ENCODE measurements around the gene NELL2.
"Not testable (repeated sequence)": the region's sequence is repeated elsewhere in the genome, so short reads cannot be mapped to it uniquely, and the experiment has no call there.

NELL2 gene

GRCh38 chr12:44748950-44749468 is 127.1 kb downstream of the NELL2 start:
- no peak overlapping the region for H2AFZ ChIP-seq (ENCODE audit: low read length, unreplicated experiment)
- no peak overlapping the region for H3K27ac ChIP-seq (ENCODE audit: low read depth, low read length)
- H3K27me3 ChIP-seq (ENCODE audit: insufficient read depth, low read length), result no peaks in the 10 kb centered on the region
- H3K4me3 ChIP-seq (ENCODE audit: low read depth, low read length), result no peak overlapping the region
- H3K36me3 ChIP-seq (ENCODE audit: insufficient read depth, low read length), result no peaks in the 10 kb centered on the region
- H3K4me1 ChIP-seq (ENCODE audit: control insufficient read depth, insufficient read depth, low read length, unreplicated experiment), result no peaks in the 10 kb centered on the region
- no peaks in the 10 kb centered on the region for H3K79me2 ChIP-seq (ENCODE audit: control insufficient read depth, insufficient read depth, low read length, unreplicated experiment)

- H3K4me1 ChIP-seq (ENCODE audit: control insufficient read depth, insufficient read depth, low read length, unreplicated experiment); H2AFZ ChIP-seq (ENCODE audit: low read length, unreplicated experiment); H3K27me3 ChIP-seq (ENCODE audit: insufficient read depth, low read length); H3K27ac ChIP-seq (ENCODE audit: low read depth, low read length); H3K4me3 ChIP-seq (ENCODE audit: low read depth, low read length); H3K79me2 ChIP-seq (ENCODE audit: control insufficient read depth, insufficient read depth, low read length, unreplicated experiment); H3K36me3 ChIP-seq (ENCODE audit: insufficient read depth, low read length): not testable (repeated sequence)
Observed at GRCh38 chr12:44741292-44741980, 134.7 kb downstream of the NELL2 start.

DNA sequence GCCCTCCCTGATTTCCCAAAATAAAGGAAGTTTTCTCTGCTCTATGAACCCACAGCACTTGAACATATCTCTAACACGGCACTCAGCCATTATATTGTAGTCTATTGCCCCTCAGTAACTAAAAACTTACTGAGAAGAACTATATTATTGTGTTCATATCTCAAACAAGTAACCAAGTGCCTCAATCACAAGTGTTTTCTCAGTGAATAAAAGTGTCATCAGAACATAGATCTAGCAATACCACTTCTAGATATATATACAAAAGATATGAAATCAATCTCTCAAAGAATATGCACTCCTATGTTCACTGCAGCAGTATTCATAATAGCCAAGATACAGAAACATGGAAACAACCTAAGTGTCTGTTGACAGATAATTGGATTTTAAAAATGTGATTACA is 138.1 kb downstream of the NELL2 start:
- Histone ChIP-seq H3K27ac (ENCODE audit: low read depth, low read length) (no peak overlapping the region), H3K36me3 (ENCODE audit: insufficient read depth, low read length) (no peaks in the 10 kb centered on the region), H3K27me3 (ENCODE audit: insufficient read depth, low read length) (no peaks in the 10 kb centered on the region), H2AFZ (ENCODE audit: low read length, unreplicated experiment) (no peak overlapping the region), H3K4me1 (ENCODE audit: control insufficient read depth, insufficient read depth, low read length, unreplicated experiment) (no peaks in the 10 kb centered on the region), H3K4me3 (ENCODE audit: low read depth, low read length) (no peak overlapping the region), H3K79me2 (ENCODE audit: control insufficient read depth, insufficient read depth, low read length, unreplicated experiment) (no peaks in the 10 kb centered on the region)

DNA sequence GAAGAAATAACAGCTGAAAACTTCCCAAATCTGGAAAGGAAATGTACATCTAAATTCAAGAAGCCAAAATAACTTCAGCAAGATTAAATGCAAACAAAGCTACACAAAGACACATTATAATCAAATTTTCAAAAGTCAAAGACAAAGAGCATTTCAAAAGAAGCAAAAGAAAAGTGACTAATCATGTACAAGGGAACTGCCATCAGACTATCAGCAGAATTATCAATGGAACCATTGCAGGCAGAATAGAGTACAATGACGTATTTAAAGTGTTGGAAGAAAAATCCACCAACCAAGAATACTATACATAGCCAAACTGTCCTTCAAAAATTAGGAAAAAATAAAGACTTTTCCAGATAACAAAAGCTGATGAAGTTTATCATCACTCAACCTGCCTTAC is 147.5 kb downstream of the NELL2 start:
- H3K36me3 ChIP-seq (ENCODE audit: insufficient read depth, low read length), result no peaks in the 10 kb centered on the region
- no peak overlapping the region for H3K4me3 ChIP-seq (ENCODE audit: low read depth, low read length)
- H3K4me1 ChIP-seq (ENCODE audit: control insufficient read depth, insufficient read depth, low read length, unreplicated experiment), result no peaks in the 10 kb centered on the region
- H2AFZ ChIP-seq (ENCODE audit: low read length, unreplicated experiment), result no peak overlapping the region
- H3K27me3 ChIP-seq (ENCODE audit: insufficient read depth, low read length), result no peaks in the 10 kb centered on the region
- no peaks in the 10 kb centered on the region for H3K79me2 ChIP-seq (ENCODE audit: control insufficient read depth, insufficient read depth, low read length, unreplicated experiment)
- H3K27ac ChIP-seq (ENCODE audit: low read depth, low read length), result no peak overlapping the region

- H3K4me1 ChIP-seq (ENCODE audit: control insufficient read depth, insufficient read depth, low read length, unreplicated experiment), result no peaks in the 10 kb centered on the region
- no peaks in the 10 kb centered on the region for H3K36me3 ChIP-seq (ENCODE audit: insufficient read depth, low read length)
- H2AFZ ChIP-seq (ENCODE audit: low read length, unreplicated experiment), result no peak overlapping the region
- H3K79me2 ChIP-seq (ENCODE audit: control insufficient read depth, insufficient read depth, low read length, unreplicated experiment), result no peaks in the 10 kb centered on the region
- no peak overlapping the region for H3K4me3 ChIP-seq (ENCODE audit: low read depth, low read length)
- no peak overlapping the region for H3K27ac ChIP-seq (ENCODE audit: low read depth, low read length)
- H3K27me3 ChIP-seq (ENCODE audit: insufficient read depth, low read length), result no peaks in the 10 kb centered on the region
Observed at GRCh38 chr12:44720265-44720664, 155.8 kb downstream of the NELL2 start.

DNA sequence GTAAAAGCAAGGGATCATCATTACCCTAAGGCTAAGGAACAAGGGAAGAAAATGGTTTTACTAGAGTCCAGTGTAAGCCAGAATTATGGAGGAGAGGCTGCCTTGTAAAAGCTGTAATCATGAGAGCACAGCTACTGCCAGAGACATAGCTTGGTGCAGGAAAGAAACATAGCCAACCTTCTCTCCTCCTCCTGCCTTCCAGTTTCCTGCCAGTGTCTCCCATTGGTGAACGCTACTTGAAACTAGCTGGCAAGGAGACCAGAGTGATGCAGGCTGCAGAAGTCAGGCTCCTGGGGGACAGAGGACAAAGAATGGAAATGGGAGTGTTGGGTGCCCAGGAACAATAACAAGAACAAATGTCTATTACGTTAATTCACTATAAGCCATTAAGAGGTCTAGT is 158.5 kb downstream of the NELL2 start:
- Histone ChIP-seq H3K27ac (ENCODE audit: low read depth, low read length) (no peak overlapping the region), H3K27me3 (ENCODE audit: insufficient read depth, low read length) (no peaks in the 10 kb centered on the region), H2AFZ (ENCODE audit: low read length, unreplicated experiment) (no peak overlapping the region), H3K4me3 (ENCODE audit: low read depth, low read length) (no peak overlapping the region), H3K4me1 (ENCODE audit: control insufficient read depth, insufficient read depth, low read length, unreplicated experiment) (no peaks in the 10 kb centered on the region), H3K79me2 (ENCODE audit: control insufficient read depth, insufficient read depth, low read length, unreplicated experiment) (no peaks in the 10 kb centered on the region), H3K36me3 (ENCODE audit: insufficient read depth, low read length) (no peaks in the 10 kb centered on the region)

GRCh38 chr12:44716711-44717110 is 159.4 kb downstream of the NELL2 start:
- Histone ChIP-seq H3K4me1 (ENCODE audit: control insufficient read depth, insufficient read depth, low read length, unreplicated experiment) (no peaks in the 10 kb centered on the region), H3K27ac (ENCODE audit: low read depth, low read length) (no peak overlapping the region), H3K79me2 (ENCODE audit: control insufficient read depth, insufficient read depth, low read length, unreplicated experiment) (no peaks in the 10 kb centered on the region), H3K4me3 (ENCODE audit: low read depth, low read length) (no peak overlapping the region), H2AFZ (ENCODE audit: low read length, unreplicated experiment) (no peak overlapping the region), H3K36me3 (ENCODE audit: insufficient read depth, low read length) (no peaks in the 10 kb centered on the region), H3K27me3 (ENCODE audit: insufficient read depth, low read length) (no peaks in the 10 kb centered on the region)

GRCh38 chr12:44711736-44712135 is 164.4 kb downstream of the NELL2 start:
- Histone ChIP-seq H3K4me1 (ENCODE audit: control insufficient read depth, insufficient read depth, low read length, unreplicated experiment) (no peaks in the 10 kb centered on the region), H3K27ac (ENCODE audit: low read depth, low read length) (no peak overlapping the region), H3K79me2 (ENCODE audit: control insufficient read depth, insufficient read depth, low read length, unreplicated experiment) (no peaks in the 10 kb centered on the region), H3K36me3 (ENCODE audit: insufficient read depth, low read length) (no peaks in the 10 kb centered on the region), H3K27me3 (ENCODE audit: insufficient read depth, low read length) (no peaks in the 10 kb centered on the region), H2AFZ (ENCODE audit: low read length, unreplicated experiment) (no peak overlapping the region), H3K4me3 (ENCODE audit: low read depth, low read length) (no peak overlapping the region)

DNA sequence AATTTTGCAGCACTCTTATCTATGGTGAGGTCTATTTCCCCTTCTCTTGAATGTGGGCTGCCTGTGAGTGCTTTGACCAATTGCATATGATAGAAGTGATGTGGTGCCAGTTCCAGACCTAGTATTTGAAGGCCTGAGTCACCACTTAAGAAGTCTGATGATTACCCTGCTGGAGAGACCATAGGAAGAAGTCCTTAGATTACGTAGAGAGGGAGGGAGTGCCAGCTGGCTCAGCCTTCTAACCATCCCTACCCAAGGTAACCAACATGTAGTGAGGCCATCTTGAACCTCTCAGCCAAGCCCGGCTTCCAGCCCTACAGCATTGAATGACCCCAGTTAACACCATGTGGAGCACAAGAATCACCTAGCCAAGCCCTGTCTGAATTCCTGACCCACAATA is 166.9 kb downstream of the NELL2 start:
- Histone ChIP-seq H3K79me2 (ENCODE audit: control insufficient read depth, insufficient read depth, low read length, unreplicated experiment) (no peaks in the 10 kb centered on the region), H3K4me1 (ENCODE audit: control insufficient read depth, insufficient read depth, low read length, unreplicated experiment) (no peaks in the 10 kb centered on the region), H2AFZ (ENCODE audit: low read length, unreplicated experiment) (no peak overlapping the region), H3K36me3 (ENCODE audit: insufficient read depth, low read length) (no peaks in the 10 kb centered on the region), H3K4me3 (ENCODE audit: low read depth, low read length) (no peak overlapping the region), H3K27me3 (ENCODE audit: insufficient read depth, low read length) (no peaks in the 10 kb centered on the region), H3K27ac (ENCODE audit: low read depth, low read length) (no peak overlapping the region)

GRCh38 chr12:44708218-44708617 is 167.9 kb downstream of the NELL2 start:
- no peak overlapping the region for H3K4me3 ChIP-seq (ENCODE audit: low read depth, low read length)
- H3K27me3 ChIP-seq (ENCODE audit: insufficient read depth, low read length), result no peaks in the 10 kb centered on the region
- H3K27ac ChIP-seq (ENCODE audit: low read depth, low read length), result no peak overlapping the region
- no peaks in the 10 kb centered on the region for H3K36me3 ChIP-seq (ENCODE audit: insufficient read depth, low read length)
- no peaks in the 10 kb centered on the region for H3K4me1 ChIP-seq (ENCODE audit: control insufficient read depth, insufficient read depth, low read length, unreplicated experiment)
- H3K79me2 ChIP-seq (ENCODE audit: control insufficient read depth, insufficient read depth, low read length, unreplicated experiment), result no peaks in the 10 kb centered on the region
- H2AFZ ChIP-seq (ENCODE audit: low read length, unreplicated experiment), result no peak overlapping the region

GRCh38 chr12:44703182-44703910 is 172.8 kb downstream of the NELL2 start:
- Histone ChIP-seq H3K4me1 (ENCODE audit: control insufficient read depth, insufficient read depth, low read length, unreplicated experiment) (no peaks in the 10 kb centered on the region), H3K27ac (ENCODE audit: low read depth, low read length) (no peak overlapping the region), H3K27me3 (ENCODE audit: insufficient read depth, low read length) (no peaks in the 10 kb centered on the region), H3K36me3 (ENCODE audit: insufficient read depth, low read length) (no peaks in the 10 kb centered on the region), H3K4me3 (ENCODE audit: low read depth, low read length) (no peak overlapping the region), H3K79me2 (ENCODE audit: control insufficient read depth, insufficient read depth, low read length, unreplicated experiment) (no peaks in the 10 kb centered on the region), H2AFZ (ENCODE audit: low read length, unreplicated experiment) (no peak overlapping the region)

Data from ACC112 (cell line).